MM.1S (cell line): ENCODE measurements around the gene CDC45.

Source experiments
- DNase-seq: peaks from one replicate; pipeline ENCODE4 v3.0.0-alpha.2; 2015
- H2AFZ ChIP-seq: fragments of 300-600 bp; sonication (generic); 2 replicates; pipeline ENCODE4 v1.6.0; 2016; ENCODE audit warnings: antibody characterized with exemption, low read length
- H3F3A ChIP-seq: fragments of 300-600 bp; sonication (generic); 2 replicates; pipeline ENCODE4 v1.6.1; 2016; ENCODE audit warnings: mild to moderate bottlenecking, antibody characterized with exemption, low read length, moderate library complexity, mixed read lengths; ENCODE audit not compliant: insufficient read depth
- H3K27ac ChIP-seq: fragments of 300-600 bp; sonication (generic); 2 replicates; pipeline ENCODE4 v1.5.1; 2016; ENCODE audit warnings: mild to moderate bottlenecking, low read length
- H3K27me3 ChIP-seq: fragments of 300-600 bp; sonication (generic); replicated peaks from 2 replicates; pipeline ENCODE4 v1.6.0; 2016; ENCODE audit warnings: low read length; ENCODE audit not compliant: insufficient read depth
- H3K36me3 ChIP-seq: fragments of 300-600 bp; sonication (generic); replicated peaks from 2 replicates; pipeline ENCODE4 v1.6.1; 2016; ENCODE audit warnings: mild to moderate bottlenecking, low read length, mixed read lengths; ENCODE audit not compliant: insufficient read depth
- H3K4me1 ChIP-seq: fragments of 300-600 bp; sonication (generic); 2 replicates; pipeline ENCODE4 v1.6.1; 2016; ENCODE audit warnings: low read length, mixed read lengths
- H3K4me2 ChIP-seq: fragments of 300-600 bp; sonication (generic); 2 replicates; pipeline ENCODE4 v1.6.0; 2016; ENCODE audit warnings: low read depth, low read length
- H3K4me3 ChIP-seq: fragments of 300-600 bp; sonication (generic); 2 replicates; pipeline ENCODE4 v1.5.1; 2016; ENCODE audit warnings: low read length, mixed read lengths
- H3K79me2 ChIP-seq: fragments of 300-600 bp; sonication (generic); 2 replicates; pipeline ENCODE4 v1.6.1; 2016; ENCODE audit warnings: mixed run types, low read length, mixed read lengths
- H3K9ac ChIP-seq: fragments of 300-600 bp; sonication (generic); 2 replicates; pipeline ENCODE4 v1.6.1; 2016; ENCODE audit warnings: low read length, mixed read lengths
- H3K9me2 ChIP-seq: fragments of 300-600 bp; sonication (generic); replicated peaks from 2 replicates; pipeline ENCODE4 v1.6.1; 2016; ENCODE audit warnings: mild to moderate bottlenecking, low read length, mixed read lengths; ENCODE audit not compliant: insufficient read depth
- H3K9me3 ChIP-seq: fragments of 300-600 bp; sonication (generic); replicated peaks from 2 replicates; pipeline ENCODE4 v1.6.1; 2016; ENCODE audit warnings: mild to moderate bottlenecking, low read length, mixed read lengths; ENCODE audit not compliant: insufficient read depth
- H4K20me1 ChIP-seq: fragments of 300-600 bp; sonication (generic); 2 replicates; pipeline ENCODE4 v1.6.1; 2016; ENCODE audit warnings: mild to moderate bottlenecking, low read length, moderate library complexity, mixed read lengths; ENCODE audit not compliant: insufficient read depth
- CTCF ChIP-seq: fragments of 300-600 bp; sonication (generic); IDR thresholded peaks from 2 replicates; pipeline ENCODE4 v1.5.1; 2016; ENCODE audit warnings: antibody characterized with exemption, low read length, mixed read lengths
- EZH2 ChIP-seq: fragments of 300-600 bp; sonication (generic); optimal IDR thresholded peaks from 2 replicates; pipeline ENCODE3; 2017; ENCODE audit warnings: low read depth, mild to moderate bottlenecking, antibody characterized with exemption, low read length, mixed read lengths
- EZH2phosphoT487 ChIP-seq: fragments of 300-600 bp; sonication (generic); IDR thresholded peaks from 2 replicates; pipeline ENCODE4 v1.6.1; 2018; ENCODE audit warnings: antibody characterized with exemption, low read length

Gene CDC45

GRCh38 chr22:19463008-19463407 lies 16.7 kb upstream of the CDC45 start:
- DNase-seq: no peak
- H3K36me3 ChIP-seq: peaks cover 13% of the 10 kb centered on the region
- no peaks in the 10 kb centered on the region for H3K4me1 ChIP-seq
- no peaks in the 10 kb centered on the region for H4K20me1 ChIP-seq
- H3K79me2 ChIP-seq: no peaks in the 10 kb centered on the region; the same call in 1 of the 2 replicates
- H3F3A ChIP-seq: no peaks in the 10 kb centered on the region
- H2AFZ ChIP-seq: no peak overlapping the region
- H3K4me3 ChIP-seq: no peak overlapping the region
- no peak overlapping the region for H3K27ac ChIP-seq
- H3K4me2 ChIP-seq: no peak overlapping the region
- no peaks in the 10 kb centered on the region for H3K27me3 ChIP-seq
- H3K9ac ChIP-seq: no peak overlapping the region
- H3K9me3 ChIP-seq: no peaks in the 10 kb centered on the region
- H3K9me2 ChIP-seq: no peaks in the 10 kb centered on the region
- no peak for TF ChIP-seq CTCF
- no peak for TF ChIP-seq EZH2phosphoT487
- no peak for TF ChIP-seq EZH2

- peaks cover 13% of the 10 kb centered on the region for H3K36me3 ChIP-seq
- no peak overlapping the region for H2AFZ ChIP-seq
- no peaks in the 10 kb centered on the region for H3K9me3 ChIP-seq
- TF ChIP-seq CTCF: no peak
- no peak for TF ChIP-seq EZH2phosphoT487
- TF ChIP-seq EZH2: no peak
- H3K4me3 ChIP-seq: no peak overlapping the region
- H3K9me2 ChIP-seq: no peaks in the 10 kb centered on the region
- H3K4me2 ChIP-seq: no peak overlapping the region
- H3K79me2 ChIP-seq: peaks cover 5% of the 10 kb centered on the region
- H3K27me3 ChIP-seq: no peaks in the 10 kb centered on the region
- no peak overlapping the region for H3K9ac ChIP-seq
- H3K4me1 ChIP-seq: no peaks in the 10 kb centered on the region
- no peaks in the 10 kb centered on the region for H4K20me1 ChIP-seq
- H3F3A ChIP-seq: no peaks in the 10 kb centered on the region
- H3K27ac ChIP-seq: no peak overlapping the region
- no peak for DNase-seq
Measured at GRCh38 chr22:19463491-19464469, 15.9 kb upstream of the CDC45 start.

DNA sequence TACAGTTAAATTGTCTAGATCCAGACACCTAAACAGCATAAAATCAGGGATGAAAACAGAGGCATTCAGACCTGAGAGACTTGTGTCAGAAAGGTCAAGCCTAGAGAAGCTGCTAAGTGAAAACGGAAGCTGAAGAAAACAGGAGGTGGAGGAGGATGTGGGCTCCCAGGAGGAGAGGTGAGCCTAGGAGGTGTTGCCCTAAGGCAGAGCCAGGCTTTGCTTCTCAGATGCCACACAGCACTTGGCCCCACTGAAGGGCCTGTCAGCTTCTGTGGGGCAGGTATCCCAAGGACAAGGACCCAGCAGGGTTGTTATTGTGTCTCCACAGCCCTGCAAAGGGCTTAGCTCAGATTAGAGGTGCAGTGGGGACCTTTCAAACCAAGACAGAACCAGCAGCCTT lies 15.2 kb upstream of the CDC45 start:
- no peak for DNase-seq
- Histone ChIP-seq H3K4me2 (no peak overlapping the region), H3K27me3 (no peaks in the 10 kb centered on the region), H4K20me1 (no peaks in the 10 kb centered on the region), H3K27ac (no peak overlapping the region), H3K4me1 (no peaks in the 10 kb centered on the region), H3K9ac (no peak overlapping the region), H2AFZ (no peak overlapping the region), H3K36me3 (peaks cover 13% of the 10 kb centered on the region), H3K9me3 (no peaks in the 10 kb centered on the region), H3K79me2 (peaks cover 13% of the 10 kb centered on the region), H3K9me2 (no peaks in the 10 kb centered on the region), H3F3A (no peaks in the 10 kb centered on the region), H3K4me3 (no peak overlapping the region)
- TF ChIP-seq EZH2 (no peak), EZH2phosphoT487 (no peak), CTCF (no peak)
